Choroid plexus epithelial cell (primary cell): ENCODE measurements around the gene SKIL.

ENCODE experiments used
- DNase-seq: peaks from one replicate; pipeline ENCODE4 v3.0.0-alpha.2; 2010; ENCODE audit warnings: low read depth
- H3K4me3 ChIP-seq: 2 replicates; pipeline ENCODE4 v1.5.1; 2011; ENCODE audit warnings: low read depth, mild to moderate bottlenecking, control low read depth, low read length, moderate library complexity
- TF ChIP-seq, protein P1 (sequence below): conservative IDR thresholded peaks from 2 replicates; pipeline ENCODE4 v1.5.1; 2011; ENCODE audit warnings: low read depth, mild to moderate bottlenecking, control low read depth, inconsistent platforms, low read length, moderate library complexity

SKIL gene

DNA sequence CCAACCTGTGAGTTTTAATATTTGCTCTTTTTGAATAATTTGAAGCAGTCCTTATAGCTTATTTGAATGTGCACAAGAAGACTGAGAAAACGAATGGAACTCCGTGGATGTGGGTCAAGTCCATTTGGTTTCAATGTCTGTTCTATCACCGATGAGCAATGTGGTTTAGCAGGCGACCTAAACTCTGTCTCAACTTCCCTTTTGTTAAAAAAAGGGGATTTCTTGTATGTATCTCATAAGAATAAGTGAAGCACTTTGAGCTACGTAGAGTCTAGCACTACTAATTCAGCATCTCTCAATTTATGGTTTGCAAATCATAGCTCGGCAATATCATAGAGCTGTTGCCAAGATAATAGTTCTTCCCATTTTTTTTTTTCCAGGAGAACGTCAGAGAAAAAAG, 4.6 kb upstream of the SKIL start:
- TF ChIP-seq, protein P1, sequence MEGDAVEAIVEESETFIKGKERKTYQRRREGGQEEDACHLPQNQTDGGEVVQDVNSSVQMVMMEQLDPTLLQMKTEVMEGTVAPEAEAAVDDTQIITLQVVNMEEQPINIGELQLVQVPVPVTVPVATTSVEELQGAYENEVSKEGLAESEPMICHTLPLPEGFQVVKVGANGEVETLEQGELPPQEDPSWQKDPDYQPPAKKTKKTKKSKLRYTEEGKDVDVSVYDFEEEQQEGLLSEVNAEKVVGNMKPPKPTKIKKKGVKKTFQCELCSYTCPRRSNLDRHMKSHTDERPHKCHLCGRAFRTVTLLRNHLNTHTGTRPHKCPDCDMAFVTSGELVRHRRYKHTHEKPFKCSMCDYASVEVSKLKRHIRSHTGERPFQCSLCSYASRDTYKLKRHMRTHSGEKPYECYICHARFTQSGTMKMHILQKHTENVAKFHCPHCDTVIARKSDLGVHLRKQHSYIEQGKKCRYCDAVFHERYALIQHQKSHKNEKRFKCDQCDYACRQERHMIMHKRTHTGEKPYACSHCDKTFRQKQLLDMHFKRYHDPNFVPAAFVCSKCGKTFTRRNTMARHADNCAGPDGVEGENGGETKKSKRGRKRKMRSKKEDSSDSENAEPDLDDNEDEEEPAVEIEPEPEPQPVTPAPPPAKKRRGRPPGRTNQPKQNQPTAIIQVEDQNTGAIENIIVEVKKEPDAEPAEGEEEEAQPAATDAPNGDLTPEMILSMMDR: no peak
- DNase-seq: no peak
- no peak overlapping the region for H3K4me3 ChIP-seq

DNA sequence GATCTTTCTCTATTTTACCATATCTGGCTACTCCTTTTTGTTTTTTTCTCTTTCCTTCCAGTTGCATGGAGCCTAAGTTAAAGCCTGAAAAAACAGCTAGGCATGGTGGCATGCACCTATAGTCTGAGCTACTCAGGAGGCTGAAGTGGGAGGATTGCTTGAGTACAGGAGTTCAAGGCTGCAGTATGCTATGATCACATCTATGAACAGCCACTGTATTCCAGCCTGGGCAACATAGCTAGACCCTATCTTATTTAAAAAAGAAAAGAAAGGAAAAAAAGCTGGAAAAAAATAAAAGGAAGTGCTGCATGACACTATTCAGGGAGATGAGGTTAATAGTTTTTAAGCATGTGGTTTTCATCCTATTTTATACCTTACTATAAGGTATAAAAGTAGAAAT, 4.0 kb upstream of the SKIL start:
- DNase-seq: no peak
- H3K4me3 ChIP-seq: no peak overlapping the region
- TF ChIP-seq, protein P1: no peak

DNA sequence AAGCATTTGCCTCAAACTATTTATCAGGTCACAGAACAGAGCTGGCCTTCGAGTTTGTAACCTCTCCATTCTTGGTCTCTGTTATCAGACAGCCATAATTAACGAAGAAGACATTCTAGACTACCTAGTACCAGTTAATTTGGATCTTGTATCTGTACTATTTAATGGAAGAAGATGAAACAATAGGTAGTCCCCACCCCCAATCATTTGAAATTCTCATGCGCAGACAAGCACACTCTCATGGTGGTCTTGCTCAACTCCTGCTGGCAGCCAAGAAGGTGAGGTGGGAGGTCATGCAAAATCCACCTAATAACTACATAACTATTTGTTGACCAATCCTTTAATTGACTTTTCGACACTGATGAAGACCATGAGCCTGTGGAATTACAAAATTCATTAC, 2.8 kb upstream of the SKIL start:
- TF ChIP-seq, protein P1: no peak
- H3K4me3 ChIP-seq: no peak overlapping the region
- DNase-seq: no peak

DNA sequence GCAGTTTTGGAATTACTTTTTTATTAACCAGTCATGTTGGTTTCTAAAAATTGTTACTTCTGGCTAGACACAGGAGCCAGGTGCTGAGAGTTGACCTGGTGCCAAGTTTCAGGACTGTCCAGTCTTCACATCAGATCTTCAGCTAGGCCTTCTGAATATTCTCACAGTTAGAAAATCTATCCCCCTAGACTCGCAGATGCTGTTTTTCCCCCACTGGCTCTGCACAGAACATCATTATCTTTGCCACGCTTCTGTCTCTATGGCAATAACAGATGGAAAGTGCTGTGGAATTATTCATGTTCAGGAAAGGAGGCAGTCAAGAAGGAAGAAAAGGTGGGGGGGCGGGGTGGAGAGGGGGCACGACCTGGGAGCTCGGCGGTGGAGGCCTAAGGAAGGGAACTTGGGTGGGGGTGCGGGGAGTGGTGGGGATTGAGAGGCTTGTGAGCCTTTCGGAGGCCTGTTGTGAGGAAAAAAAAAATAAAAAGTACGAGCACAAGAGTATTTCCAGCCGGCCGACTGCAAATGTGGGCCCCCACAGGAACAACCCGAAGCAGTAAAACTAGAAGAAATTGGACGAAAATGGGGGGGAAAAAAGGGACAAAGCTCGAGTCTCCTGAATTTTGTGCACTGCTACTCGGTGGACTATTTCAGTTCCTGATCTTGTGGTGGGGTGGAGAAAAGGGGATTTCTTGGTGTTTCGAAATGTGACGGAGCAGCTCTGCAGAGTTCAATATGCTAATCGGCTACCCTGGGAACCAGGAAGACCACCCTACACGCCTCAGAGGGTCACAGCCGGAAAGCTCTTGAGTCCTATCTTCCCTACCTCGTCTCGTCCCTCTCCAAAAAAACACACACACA, 1.5 kb upstream of the SKIL start:
- TF ChIP-seq, protein P1: no peak
- DNase-seq: peak; percentile 80

DNA sequence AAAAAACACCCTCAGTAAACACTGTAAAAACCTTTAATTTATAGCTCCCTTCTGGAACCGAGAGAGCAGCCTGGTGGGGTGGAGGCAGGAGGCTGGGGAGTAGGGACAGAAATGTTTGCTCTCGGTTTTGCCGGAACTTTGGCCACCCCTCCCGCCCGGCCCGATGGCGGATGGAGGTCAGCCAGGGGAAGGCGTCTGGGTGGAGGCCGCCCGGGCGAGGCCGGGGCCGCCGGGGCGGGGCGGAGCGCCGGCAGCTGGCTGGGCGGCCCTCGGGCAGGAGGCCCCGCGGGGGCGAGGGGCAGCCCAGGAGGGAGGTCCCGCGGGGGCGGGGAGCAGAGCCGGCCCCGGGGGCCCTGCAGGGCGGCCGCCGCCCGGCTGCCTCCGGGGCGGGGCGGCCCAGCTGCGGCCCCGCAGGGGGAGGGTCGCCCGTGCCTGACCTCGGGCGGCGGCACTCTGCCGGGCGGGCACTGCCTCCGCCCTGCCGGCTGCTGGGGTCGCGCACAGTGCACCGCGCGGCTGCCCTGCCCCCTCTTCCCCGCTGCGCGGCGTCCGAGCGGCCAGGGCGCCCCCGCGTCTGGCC, 829 bp upstream of the SKIL start:
- TF ChIP-seq, protein P1: no peak
- DNase-seq: no peak
- H3K4me3 ChIP-seq: peak overlapping the region; percentile 48

More for the DNA sequence above, 1.5 kb upstream of the SKIL start:
- peak overlapping the region; percentile 48 for H3K4me3 ChIP-seq

DNA sequence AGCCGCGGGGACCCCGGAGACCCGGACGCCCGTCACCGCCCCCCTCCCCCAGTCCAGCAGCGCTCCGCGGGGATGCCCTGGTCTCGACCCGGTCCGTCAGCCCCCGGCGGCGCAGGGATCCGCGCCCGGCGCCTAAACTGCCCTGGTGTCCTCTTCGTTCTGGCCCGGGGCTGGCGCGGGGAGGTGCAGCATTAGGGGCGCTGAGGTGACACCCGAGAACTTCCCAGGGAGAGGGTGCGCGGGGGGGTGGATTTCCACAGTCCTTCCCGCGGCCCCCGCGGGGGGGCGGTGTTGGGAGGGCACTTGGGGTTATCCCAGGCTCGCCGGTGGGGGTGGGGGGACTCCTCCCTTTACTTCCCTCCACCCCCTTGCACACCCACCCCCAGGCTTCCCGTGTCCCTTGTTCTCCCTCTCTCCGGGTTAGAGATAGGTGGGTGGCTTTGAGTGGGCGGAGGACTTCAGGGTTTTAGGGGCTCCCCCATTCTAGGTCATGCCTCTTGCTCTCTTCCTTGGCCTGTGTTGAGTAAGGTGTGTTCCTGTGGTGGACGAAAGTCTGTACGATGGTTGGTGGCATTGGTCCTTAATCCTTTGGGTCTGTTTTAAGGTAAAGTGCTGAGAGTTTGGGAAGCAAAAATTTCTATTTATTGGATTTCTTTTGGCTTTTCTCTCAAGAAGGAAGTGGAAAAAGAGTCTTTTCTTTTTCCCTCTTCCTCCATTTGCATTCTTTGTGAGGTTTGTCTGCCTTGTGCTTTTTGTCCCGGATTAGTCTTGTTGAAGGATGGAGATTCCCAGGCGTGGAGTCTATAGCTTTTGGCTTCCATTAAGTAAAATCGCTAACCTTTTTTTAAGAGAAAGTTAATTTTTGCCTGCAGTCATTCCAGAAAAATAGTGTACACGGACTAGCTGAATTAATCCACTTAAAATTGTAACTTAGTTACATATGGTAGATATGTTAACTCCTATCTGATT, 811 bp downstream of the SKIL start:
- TF ChIP-seq, protein P1: peak; percentile 50
- H3K4me3 ChIP-seq: peak overlapping the region; percentile 85
- DNase-seq: peak; percentile 75
